NCI-H510A (cell line): Measurements from ENCODE around the gene MAG.

Experiments
- DNase-seq: peaks from one replicate; lab custom pipeline; 2025; lab: John Stamatoyannopoulos, UW

MAG gene

DNA sequence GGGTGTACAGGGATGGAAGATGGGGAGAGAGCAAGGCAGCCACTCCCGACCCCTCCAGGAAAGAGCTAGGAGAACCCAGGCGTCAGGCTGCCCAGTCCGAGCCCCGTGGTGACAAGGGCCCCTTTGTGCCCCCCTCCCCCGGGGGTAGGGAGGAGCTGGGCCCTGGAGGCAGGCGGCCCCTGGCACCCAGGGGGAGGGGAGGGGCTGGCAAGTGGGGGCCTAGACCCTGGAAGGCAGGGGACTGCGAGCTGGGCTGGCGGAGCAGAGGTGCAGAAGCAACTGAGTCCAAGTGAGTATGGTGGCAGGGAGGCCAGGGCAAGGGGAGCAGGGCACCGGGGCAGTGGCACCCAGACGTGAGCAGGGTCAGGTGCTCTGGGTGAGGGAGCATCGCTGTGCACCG lies at the start of gene MAG:
Gene MAG, plus strand, starts transcription at position 246 of the 400 bp plus-strand sequence. CDS start 3,248 bp downstream, outside the sequence.
- DNase-seq: no peak

DNA sequence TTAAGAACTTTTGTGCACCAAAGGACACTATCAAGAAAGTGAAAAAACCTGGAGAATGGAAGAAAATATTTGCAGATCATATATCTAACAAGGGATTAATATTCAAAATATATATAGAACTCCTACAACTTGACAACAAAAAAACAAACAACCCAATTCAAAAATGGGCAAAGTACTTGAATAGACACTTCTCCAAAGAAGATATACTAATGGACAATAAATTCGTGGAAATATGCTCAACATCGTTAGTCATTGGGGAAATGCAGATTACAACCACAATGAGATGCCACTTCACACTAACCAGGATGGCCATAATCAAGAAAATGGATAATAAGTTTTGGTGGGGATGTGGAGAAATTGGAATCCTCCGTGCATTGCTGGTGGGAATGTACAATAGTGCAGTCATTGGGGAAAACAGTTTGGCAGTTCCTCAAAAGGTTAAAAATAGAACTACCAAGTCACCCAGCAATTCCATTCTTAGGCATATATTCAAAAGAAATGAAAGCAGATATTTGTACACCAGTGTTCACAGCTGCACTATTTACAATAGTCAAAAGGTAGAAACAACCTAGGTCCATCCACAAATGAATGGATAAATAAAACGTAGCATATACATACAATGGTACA lies 45.4 kb upstream of the MAG start:
- no peak for DNase-seq

GRCh38 chr19:35247526-35248309 lies 44.2 kb upstream of the MAG start:
- DNase-seq: peak; percentile 87

GRCh38 chr19:35248310-35249145 lies 43.4 kb upstream of the MAG start, which contains the start of gene LSR:
Gene LSR (plus strand): TSS chr19:35249002. CDS start chr19:35249023, 21 bp downstream.
- DNase-seq: peak; percentile 97

DNA sequence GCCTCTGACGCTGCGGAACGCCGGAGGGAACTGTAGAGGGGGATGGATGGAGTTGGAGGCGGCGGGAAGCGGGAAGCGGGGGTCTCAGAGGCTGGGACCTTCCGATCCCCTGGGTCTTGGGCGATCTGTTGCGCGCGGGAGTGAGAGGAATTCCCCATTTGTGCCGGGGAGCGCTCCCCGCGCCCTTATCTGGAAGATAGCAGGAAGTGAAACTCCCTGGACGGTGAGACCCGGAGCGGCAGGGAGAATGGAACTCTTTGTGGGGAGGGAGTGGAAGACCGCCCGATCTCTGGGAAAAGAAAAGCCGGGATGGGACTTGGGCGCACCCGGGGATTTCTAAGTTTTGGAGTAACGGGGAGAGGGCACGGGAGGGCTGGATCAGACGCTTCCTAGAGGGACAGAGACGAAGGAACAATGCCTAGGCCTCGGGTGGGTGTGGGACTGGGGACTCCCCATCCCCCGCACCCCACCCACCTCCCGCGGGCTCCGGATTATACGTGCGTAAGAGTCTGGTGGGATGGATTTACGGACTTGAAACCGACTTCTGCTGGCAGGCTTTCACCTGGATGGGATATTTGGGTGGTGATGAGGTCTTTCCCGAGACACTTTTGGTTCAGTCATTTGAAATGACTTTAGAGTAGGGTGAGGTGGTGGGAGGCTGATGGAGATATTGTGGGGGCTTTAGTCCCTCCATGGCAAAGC lies 42.7 kb upstream of the MAG start:
- no peak for DNase-seq

DNA sequence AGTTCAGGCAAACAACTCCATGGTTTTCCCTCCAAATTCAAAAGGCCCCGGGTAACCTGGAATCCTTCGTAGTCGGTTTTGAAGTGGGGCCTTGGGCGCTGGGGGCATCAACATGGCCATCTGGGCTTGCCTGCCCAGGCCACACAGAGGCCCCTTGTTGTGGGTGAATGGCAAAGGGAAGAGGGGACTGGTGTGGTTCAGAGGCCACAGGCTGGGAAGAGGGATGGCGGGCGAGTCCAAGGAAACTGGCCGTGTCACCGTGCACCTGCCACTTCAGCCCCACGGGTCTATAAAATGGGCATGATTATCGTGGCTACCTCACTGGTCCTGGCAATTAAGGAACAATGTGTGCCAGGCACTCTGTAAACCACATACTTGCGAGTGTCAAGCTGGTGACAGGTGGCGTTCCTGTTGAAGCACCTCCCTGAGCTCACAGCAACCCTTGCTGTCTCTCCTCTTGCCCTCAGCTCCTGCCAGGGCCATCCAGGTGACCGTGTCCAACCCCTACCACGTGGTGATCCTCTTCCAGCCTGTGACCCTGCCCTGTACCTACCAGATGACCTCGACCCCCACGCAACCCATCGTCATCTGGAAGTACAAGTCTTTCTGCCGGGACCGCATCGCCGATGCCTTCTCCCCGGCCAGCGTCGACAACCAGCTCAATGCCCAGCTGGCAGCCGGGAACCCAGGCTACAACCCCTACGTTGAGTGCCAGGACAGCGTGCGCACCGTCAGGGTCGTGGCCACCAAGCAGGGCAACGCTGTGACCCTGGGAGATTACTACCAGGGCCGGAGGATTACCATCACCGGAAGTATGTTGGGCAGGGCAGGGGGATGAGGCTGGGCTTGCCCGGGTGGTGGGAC lies 41.9 kb upstream of the MAG start:
- no peak for DNase-seq

DNA sequence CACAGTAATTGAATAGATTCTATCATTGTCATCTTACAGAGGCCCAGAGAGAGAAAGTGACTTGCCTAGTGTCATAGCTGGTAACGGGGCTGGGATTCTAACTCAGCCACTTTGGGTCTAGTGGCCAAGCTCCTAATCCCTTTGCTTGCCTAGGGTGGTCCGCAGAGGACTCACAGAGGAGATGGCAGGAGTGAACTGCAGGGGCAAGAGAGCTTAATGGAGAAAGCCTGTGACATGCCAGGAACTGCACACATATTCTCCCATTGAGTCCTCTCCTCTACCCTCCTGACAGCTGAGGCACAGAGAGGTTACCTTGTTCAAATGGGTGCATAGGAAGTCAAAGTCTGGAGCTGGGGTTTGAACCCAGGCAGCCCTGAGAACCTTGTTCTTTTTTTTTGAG lies 40.5 kb upstream of the MAG start:
- no peak for DNase-seq

DNA sequence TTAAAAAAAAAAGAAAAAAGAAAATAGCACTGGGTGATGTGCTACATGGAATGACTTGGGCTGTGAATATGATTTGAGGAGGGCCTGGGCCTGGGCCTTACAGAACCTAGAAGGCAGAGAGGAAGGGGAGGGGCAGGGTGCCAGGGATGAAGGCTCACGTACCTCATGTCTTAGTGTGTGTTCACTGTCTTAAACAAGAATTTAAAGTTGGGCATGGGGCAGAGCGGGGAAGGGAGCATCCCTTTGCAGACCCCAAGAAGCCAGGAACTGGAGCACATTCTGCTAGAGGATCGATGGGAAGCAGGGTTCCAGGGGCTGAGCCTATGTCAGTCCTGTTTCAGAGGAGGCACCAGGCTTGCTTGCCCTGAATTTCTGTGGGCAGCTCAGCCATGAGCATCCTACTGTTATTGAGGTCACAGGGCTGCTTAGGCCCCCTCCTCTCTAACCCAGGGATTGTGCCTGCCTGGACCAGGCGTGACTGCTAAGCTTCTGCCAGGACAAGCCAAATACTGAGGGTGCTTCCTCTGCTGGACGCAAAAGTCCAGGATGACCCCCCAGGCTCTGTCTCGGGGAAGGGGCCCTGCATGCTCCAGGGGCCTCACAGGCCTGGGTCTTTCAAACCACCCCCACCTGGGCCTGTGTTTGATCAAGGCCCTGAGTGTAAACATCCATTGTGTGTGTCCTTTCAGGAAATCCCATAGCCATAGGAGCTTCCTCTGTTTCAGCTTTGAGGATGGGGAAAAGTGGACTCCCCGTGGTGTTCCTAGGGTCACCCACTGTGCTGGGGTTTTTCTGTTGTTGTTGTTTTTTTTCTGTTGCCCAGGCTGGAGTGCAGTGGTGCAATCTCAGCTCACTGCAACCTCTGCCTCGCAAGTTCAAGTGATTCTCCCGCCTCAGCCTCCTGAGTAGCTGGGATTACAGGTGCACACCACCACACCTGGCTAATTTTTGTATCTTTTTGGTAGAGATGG lies 38.4 kb upstream of the MAG start:
- no peak for DNase-seq

GRCh38 chr19:35254341-35255297 lies 37.3 kb upstream of the MAG start:
- no peak for DNase-seq

- no peak for DNase-seq
Observed at GRCh38 chr19:35256566-35256965, 35.4 kb upstream of the MAG start.

DNA sequence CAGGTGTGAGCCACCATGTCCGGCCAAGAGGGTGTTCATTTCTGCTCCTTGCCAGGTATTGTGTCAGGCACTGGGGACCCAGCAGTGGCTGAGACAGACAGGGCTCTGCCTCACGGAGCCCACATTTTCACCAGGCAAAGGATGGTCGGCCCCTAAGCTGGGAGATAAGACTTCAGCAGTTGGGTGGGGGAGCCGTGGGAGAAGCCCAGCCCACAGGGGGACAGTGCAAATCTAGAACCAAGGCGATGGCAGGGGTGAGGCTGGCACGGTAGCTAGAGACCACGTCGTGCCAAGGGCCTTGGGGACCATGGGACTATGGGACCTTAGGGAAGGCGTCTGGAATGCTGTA lies 34.9 kb upstream of the MAG start:
- no peak for DNase-seq

DNA sequence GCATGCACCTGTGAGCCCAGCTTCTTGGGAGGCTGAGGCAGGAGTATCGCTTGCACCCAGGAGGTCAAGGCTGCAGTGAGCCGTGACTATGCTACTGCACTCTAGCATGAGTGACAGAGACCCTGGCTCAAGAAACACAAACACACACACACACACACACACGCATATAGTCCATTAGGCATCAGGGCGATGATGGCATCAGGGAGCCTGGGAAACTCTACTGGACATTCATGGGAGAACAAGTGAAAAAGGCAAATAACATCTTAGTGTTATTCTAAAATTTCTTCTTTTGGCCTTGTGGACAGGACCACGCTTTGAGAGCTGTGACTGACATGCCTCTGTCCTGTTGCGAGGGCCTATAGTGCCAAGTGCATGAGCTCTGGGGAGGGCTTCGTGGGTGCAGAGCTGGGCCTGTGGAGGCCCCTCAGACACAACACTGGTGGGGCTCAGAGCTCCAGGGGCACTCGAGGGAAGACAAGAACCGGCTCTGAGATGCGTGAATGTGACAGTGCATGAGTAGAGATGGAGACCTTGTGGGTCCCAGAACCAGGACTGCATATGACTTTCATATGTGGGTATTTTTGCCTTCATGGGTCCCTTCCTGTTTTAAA lies 31.2 kb upstream of the MAG start:
- DNase-seq: no peak

GRCh38 chr19:35261356-35262100 lies 30.4 kb upstream of the MAG start:
- no peak for DNase-seq

GRCh38 chr19:35262101-35262761 lies 29.7 kb upstream of the MAG start:
- DNase-seq: no peak

GRCh38 chr19:35264268-35265125 lies 27.5 kb upstream of the MAG start:
- DNase-seq: no peak
